ENCODE results near the gene BIRC7.
"Not testable (repeated sequence)": the region's sequence is repeated elsewhere in the genome, so short reads cannot be mapped to it uniquely, and the experiment has no call there.

Gene BIRC7

DNA sequence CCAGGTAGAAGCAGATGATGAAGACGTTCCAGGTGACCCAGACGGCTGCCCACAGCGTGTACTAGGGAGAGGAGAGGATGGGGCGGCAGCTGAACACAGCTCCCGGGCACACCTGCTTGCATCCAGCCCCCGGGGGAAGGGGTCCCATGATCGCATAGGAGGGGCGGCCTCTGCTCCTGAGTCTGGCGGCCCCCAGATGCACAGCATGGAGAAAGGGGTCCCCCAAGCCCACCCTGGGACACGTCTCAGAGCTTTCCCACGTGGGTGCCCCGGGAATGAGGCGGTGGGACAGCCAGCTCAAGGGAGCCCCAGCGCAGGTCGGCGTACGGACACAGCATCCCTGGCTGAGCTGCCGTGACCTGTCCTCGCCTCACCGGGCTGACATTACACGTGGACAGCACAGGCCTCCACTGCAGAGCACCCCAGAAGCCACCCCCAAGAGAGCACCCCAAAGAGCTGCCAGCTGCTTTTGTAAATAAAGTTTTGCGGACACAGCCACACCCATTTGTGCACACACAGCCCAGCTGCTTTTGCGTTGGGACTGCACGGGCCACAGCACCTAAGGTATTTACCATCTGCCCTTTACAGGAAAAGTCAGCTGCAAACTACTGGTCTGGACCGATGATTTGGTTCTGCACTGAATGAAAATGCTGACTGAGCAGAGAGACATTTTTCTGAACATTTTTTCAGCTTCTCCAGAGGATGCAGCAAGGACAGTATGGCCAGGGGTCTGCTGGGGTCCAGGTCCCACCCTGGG lies 13.3 kb downstream of the BIRC7 start:
- DNase-seq (ENCODE audit: low spot score), result no peak

DNA sequence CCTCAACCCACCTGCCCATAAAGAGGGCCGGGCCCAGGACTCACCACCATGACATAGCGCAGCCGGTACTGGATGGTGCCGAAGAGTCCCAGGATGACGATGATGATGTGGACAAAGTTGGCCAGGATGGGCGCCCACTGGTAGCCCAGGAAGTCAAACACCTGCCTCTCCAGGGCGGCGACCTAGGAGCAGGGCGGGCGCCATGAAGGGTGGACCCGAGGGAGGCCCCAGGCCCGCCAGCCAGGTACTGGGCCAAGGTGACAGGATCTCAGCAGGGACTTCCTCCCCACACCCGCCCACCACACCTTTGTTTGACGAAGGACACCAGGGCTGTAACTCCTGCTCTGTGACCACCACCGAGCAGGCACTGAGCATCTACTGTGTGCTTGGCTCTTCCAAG lies 14.2 kb downstream of the BIRC7 start:
- DNase-seq (ENCODE audit: low spot score), result no peak

DNA sequence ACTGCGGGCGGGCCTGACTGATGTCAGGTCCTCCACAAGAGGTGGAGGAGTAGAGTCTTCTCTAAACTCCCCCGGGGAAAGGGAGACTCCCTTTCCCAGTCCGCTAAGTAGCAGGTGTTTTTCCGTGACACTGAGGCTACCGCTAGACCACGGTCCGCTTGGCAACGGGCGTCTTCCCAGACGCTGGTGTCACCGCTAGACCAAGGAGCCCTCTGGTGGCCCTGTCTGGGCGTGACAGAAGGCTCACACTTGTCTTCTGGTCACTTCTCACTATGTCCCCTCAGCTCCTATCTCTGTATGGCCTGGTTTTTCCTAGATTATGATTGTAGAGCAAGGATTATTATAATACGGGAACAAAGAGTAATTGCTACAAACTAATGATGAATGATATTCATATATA lies 15.6 kb downstream of the BIRC7 start:
- not testable (repeated sequence) for DNase-seq (ENCODE audit: low spot score)

DNA sequence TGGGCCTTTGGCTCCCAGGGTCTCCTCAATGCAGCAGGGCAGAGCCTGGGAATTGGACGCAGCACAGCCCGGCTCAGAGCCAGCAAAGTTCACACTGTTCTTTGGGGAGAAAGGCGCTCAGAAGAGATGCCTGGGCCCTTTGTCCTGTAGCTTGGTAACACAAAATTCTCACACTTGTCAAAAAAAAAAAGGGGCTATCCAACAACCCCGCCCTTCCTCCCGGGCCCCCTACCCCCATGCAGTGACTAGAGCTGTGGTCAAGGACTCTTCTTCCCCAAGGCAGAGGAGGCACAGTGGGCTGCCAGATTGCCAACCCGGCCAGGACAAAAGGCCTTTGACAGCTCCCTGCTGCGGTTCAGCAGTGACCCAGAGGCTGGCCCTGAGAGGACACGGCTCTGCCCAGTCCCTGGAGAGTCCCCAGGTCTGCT lies 16.6 kb downstream of the BIRC7 start:
- no peak for DNase-seq (ENCODE audit: low spot score)

DNA sequence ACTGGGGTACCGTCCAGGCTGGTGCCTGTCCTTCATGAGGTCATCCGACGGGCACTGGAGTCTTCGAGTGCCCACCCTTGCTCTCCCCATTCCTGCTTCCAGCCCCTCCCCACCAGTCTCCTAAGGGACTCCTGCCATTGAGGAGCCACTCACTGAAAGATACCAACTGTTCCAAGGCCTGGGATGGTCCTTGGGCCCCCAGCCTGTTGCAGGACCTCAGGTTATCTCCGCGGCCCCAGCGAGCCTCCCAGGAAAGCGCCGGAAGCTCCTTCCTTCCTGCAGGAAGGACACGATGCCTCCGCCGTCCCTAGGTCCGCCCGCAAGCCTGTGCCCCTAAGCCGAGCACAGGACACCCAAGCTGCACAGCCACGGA lies 17.3 kb downstream of the BIRC7 start:
- DNase-seq (ENCODE audit: low spot score), result no peak

DNA sequence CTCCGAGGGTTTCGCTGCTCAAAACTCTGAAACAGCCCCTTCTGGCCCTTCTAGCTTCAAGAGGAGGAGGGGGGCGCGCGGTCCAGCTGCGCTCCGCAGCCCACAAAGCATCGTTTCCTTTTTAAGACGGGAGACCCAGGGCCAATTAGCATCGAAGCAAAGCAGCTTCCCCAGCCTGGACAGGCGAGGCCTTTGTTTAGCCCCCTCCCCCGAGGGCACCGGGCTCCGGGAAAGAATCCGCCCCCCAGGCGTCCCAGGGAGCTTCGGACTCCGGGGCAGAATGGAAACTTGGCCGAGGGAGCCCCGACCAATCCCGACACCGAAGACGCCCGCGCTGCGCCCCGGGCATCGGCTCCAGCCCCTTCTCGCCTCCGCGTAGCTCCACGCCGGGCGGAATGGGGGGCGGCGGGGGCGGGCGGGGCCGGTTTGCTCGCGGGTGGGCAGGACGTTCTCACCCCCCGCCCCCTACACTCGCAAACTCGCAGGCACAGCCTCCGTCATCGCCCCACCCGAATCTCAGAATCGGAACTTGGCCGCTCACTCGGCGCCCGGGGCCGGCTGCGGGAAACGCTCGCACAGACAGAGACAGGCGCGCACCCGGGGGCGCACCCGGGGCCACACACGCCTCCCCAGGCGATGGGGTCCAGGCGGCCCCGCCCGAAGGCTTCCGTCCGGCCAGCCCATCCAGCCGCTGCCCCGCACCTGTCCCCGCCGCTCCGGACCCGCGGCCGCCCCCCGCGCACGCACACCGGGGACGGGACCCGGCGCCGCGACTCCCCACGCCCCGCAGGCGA lies 17.9 kb downstream of the BIRC7 start:
- DNase-seq (ENCODE audit: low spot score), result no peak

DNA sequence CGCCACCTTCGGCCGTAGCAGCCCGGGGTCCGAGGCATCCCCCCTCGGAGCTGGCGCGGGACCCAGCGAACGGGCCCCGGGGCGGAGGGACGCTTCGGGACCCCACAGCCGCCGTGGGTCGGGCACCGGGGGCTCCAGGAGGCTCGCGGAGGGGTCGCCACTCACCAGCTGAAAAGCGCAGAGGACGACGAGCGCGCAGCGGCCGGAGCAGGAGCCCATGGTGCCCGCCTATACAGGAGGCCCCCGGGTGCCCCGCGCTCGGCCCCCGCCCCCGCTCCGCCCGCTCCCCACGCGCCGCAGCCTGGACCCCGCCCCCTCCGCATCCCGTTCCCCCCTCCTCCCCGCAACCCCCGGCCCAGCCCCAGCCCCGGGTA lies 18.5 kb downstream of the BIRC7 start, which contains the start of gene NKAIN4:
Gene NKAIN4 (minus strand): TSS at position 232 of the 374 bp plus-strand sequence. CDS start 13 bp downstream, at position 219.
- DNase-seq (ENCODE audit: low spot score), result no peak

DNA sequence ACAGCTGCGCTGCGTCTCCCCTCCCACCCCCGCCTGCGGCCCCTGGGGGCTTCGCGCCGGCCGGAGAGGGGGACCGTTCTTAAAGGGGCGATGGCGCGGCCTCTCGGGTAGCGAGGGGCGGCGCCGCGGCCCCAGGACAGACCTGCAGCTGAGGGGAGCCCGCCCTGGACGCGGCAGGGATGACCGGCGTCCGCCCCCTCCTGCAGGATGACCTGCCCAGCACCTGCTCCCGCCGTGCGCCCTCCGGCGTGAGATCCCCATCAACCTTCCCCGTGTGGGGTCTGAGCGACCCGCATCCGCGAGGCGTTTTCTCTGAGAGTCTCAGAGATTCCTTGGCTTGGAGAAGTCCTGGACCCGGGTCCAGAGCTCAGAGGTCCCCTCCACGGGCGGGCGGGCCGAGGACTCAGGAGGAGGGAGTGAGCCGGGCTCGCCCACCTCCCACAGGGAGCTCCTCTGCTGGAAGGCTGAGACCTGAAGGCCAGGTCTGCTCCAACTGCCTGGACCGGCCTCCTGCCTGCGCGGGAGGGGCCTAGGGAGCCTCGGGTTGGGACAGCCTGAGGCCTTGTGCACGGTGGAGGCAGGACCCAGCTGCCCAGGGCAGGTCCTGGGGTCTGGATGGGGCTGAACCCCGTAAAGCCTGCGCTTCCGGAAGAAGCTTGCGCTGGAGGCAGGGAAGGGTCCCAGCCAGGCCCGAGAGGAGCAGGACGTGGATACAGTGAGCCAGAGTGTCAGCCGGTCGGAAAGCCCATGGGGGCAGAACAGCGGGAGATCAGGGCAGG lies 19.1 kb downstream of the BIRC7 start:
- DNase-seq (ENCODE audit: low spot score), result no peak

DNA sequence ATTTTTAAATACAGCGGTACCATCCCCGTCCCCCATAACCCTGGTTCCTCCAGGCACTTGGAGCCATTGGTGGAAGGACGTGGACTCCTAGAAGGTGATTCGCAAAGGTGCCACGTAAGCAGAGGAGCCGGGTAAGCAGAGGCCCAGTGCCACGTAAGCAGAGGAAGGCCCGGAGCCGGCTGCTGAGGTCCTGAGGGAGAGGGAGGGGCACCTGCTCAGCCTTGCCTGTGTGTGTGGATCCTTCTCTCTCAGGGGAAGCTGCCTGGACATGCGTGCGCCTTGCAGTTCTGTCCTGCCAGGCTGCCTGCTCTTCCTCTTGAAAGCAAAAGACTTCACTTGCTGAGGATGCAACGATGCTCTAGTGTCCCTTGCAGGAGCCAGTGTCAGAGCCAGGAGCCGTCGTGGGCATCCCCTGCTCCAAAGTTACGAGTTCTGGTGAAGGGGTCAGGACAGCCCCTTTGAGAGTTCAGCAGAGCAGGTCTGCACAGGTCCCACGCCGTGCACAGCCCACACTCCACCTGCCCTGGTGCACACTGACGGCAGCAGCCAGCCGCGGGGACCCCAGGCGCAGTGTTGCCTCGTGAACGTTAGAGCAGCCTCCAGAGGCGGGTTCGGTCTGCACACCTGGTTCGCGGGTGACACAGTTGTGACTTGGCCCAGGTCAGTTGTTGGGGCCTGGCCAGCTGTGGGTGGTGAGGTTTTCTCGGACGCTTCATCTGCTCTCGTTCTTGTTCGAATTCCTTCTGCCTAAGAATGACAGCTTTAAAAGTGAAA lies 20.4 kb downstream of the BIRC7 start:
- DNase-seq (ENCODE audit: low spot score), result no peak

DNA sequence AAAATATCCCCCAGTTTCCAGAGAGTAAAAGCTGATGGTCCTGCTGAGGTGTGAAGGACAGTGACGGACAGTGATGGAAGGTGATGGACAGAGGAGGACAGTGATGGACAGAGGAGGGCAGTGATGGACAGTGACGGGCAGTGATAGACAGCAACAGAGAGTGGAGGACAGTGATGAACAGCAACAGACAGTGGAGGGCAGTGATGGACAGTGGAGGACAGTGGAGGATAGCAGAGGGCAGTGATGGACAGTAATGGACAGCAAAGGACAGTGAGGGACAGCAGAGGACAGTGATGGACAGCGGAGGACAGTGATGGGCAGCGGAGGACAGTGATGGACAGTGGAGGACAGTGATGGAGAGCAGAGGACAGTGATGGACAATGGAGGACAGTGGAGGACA lies 21.2 kb downstream of the BIRC7 start:
- no peak for DNase-seq (ENCODE audit: low spot score)

DNA sequence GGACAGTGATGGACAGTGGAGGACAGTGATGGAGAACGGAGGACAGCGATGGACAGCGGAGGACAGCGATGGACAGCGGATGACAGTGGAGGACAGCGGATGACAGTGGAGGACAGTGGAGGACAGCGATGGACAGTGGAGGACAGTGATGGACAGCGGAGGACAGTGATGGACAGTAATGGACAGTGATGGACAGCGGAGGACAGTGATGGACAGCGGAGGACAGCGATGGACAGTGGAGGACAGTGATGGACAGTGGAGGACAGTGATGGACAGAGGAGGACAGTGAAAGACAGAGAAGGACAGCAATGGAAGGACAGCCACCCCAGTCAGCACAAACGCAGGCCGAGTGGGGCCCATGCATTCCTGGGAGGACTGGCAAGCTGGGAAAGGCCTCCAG lies 21.9 kb downstream of the BIRC7 start:
- no peak for DNase-seq (ENCODE audit: low spot score)

DNA sequence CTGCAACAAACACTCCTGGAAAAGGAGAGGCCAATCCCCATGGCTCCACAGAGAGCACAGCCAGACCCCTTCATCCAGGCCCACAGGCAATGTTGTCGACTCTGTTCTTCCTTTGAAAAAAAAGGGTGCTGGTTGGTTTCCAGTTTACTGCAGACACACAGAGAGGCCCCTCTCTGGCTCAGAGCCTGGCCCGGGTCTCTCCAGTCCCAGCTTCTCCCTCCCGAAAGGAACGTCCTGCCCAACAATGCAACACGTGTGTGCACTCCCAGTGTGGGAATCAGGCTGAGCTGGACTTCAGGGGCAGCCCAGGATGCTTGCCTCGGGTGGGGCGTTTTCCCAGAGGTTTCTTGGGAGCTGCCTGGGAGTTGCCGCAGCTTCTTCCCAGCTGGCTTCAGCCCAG lies 23.1 kb downstream of the BIRC7 start:
- no peak for DNase-seq (ENCODE audit: low spot score)

DNA sequence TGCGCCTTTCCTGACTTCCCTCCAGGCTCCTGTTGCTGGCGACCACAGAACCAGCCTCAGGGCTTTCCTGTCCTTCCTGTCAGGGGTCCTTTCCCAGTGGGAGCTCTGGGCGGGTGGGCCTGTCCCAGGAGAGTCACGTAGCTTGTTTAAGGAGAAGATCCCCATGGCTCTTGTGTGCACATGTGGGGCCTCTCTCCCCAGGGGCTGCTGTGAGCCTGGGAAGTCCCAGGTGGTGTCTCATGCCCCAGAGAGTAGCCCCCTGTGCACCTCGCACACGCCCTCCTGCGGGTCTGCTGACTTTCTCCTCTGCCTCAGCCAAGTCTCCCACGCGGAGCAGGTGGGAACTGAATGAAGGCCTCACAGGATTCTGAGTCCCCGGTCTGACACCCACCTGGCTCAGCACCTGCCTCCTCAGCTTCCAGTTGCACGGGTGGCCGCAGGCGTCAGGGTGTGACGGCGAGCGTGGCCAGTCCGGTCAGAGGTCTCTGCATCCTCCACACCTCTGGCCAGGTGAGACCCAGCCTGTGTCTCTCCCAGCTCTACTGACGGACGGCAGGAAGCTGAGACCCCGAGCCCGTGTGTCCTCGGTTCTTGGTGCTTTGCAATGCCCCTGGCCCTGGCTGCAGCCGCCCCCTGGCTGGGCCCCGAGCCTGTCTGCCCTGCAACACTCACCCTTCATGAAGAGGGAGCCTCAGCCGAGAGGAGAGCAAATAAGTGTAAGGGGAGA lies 24.2 kb downstream of the BIRC7 start:
- DNase-seq (ENCODE audit: low spot score), result no peak

DNA sequence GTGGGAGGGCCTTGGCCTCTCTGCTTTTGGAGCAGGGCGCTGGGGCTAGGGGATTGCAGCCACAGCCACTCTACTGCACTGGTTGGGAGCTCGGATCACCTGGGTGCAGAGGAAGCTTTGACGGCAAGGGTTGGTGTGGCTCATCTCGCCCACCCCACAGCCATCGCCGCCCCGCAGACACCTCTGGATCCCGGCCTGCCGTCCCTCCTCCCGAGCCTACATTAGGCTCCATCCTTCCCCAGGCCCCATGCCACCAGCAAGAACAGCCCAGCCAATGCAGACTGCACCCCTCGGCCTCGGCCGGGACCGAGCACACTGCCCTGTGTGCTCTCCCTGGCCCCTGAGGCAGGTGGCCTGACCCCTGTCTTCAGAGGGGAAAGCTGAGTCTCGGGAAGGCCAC lies 24.8 kb downstream of the BIRC7 start:
- no peak for DNase-seq (ENCODE audit: low spot score)

DNA sequence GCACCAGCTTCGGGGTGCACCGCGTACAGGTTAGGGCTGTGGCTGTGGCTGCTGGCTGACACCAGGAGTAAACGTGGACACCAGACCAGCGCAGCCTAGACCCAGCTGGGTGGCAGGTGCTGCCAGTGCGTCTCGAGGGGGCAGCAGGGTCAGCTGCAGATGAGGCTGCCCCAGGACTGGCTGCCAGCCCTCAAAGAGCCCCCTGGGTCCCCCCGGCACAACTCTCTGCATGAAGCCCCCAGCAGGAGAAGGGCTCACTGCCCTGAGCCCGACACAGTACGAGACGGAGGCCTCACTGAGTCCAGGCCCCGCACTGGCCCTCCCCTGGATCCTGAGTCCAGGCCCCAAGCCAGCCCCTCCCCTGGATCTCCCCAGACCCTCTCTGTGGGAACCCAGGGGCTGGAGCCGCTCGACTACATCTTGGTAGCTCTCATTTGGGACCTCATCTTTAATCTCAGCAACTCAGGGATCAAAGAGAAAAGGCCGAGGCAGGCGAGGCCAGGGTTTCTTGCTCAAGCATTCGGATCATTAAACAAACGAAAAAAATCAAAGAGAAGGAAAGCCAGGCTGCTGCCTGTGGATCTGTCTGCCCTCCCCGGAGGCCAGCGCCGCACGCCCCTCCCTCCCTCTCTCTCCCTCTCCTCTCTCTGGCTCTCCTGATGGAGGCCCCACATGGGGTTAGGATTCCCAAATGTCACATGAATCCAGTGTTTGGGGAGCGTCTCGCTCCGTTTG lies 25.5 kb downstream of the BIRC7 start:
- no peak for DNase-seq (ENCODE audit: low spot score)

DNA sequence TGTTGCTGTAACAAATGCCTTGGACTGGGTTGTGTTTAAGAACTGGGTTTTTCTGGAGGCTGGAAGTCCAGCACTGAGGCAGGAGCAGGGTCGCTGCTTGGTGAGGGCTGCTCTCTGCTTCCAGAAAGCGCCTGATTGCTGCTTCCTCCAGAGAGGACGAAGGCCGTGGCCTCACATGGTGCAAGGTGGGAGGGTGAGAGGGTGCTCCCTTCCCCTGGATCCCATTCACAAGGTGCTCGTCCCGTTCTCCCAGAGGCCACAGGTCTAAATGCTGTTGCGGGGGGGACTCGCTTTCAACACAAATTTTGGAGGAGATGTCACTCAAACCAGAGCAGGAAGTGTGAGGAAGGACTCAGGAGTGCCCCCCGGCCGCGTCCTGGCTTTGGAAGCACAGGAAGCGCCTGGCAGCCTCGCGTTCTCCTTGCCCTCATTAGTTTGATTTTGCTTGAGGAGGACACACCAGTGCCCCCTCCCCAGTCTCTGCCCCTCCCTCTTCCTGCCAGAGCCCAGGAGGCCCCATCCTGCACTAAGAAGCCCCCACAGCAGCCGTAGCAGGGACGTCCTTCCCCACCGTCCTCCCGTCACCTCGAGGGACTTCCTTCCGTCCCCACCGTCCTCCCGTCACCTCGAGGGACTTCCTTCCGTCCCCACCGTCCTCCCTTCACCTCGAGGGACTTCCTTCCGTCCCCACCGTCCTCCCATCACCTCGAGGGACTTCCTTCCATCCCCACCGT lies 26.3 kb downstream of the BIRC7 start:
- DNase-seq (ENCODE audit: low spot score), result no peak

DNA sequence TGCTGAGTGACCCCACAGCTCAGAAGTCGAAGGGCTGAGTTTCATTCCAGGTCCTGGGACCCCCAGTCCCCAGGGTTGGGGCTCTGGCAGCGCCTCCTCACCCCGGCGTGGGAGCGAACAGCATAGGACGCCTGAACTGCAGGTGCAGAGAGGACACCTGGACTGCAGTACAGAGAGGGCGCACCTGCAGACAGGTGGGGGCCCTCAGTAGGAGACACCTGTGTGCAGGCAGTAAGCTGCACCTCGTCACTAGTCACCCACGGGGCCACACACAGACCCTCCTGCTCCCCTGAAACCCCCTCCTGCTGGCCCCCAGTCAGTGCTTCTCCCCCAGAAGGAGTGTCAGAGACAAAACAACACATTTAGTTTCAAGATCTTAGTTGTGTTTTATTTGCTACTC lies 27.1 kb downstream of the BIRC7 start:
- no peak for DNase-seq (ENCODE audit: low spot score)

DNA sequence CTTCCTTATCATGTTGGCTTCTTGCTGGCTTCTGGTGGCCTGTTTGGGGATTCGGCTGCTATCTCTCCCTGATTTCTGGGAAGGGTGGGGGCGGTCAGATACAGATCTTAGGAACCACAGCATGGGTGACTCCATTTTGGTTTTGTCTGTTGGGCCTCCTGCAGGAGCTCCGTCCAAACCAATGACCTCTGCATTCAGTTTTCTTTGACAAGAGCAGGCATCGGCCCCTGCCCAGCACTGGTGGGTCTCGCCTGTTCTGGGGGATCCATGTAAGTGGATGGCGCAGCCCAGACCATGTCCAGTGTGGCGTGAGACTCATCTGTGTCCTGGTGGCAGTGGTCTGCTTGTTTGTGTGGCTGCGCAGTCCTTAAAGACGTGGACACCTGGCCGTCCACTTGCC lies 28.3 kb downstream of the BIRC7 start:
- no peak for DNase-seq (ENCODE audit: low spot score)

DNA sequence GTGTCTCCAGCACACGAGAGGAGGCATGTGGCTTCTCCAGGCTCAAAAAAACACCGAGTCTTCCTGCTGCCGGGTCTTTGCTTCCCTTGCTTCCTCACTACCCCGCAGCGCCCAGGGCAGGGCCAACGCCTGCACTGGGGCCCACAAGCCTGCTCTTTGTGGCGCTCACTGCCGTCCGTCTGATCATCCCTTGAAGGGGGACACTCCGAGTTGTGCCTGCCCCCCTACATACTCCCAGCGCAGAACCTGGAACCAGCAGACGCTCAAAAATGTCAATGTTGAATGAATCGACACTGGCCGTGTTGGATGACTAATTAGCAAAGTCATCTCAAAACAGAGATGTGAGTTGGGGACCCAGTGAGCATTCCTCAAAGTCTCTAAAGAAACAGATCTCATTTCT lies 28.8 kb downstream of the BIRC7 start:
- no peak for DNase-seq (ENCODE audit: low spot score)
